Left renal pelvis (tissue), 4 donors: ENCODE results near the gene PARD3B. TPM values are rescaled to one million over a fixed set of nuclear protein-coding genes. Genes with fewer than 3 reads are reported as not detected.

Experiments used
- DNase-seq, 4 donors: peaks; one replicate each; pipeline ENCODE4 v3.0.0-alpha.2; 2013; ENCODE audit warnings: low read depth in 4 of 4, low spot score in 3 of 4
- polyA plus RNA-seq, 4 donors: library from polyadenylated mRNA; unstranded; fragments of 120-200 nt; gene quantifications; one replicate each; pipeline ENCODE4 v1.2.1, GENCODE V29; 2013; ENCODE audit not compliant: insufficient read length in 4 of 4

The PARD3B gene
- polyA plus RNA-seq, 4 donors = 22.6 to 39.0 (median 35.4) TPM

GRCh38 chr2:205565142-205565522, 1019.9 kb downstream of the PARD3B start:
- DNase-seq = no peak

GRCh38 chr2:205566606-205567168, 1021.4 kb downstream of the PARD3B start:
- no peak for DNase-seq

DNA sequence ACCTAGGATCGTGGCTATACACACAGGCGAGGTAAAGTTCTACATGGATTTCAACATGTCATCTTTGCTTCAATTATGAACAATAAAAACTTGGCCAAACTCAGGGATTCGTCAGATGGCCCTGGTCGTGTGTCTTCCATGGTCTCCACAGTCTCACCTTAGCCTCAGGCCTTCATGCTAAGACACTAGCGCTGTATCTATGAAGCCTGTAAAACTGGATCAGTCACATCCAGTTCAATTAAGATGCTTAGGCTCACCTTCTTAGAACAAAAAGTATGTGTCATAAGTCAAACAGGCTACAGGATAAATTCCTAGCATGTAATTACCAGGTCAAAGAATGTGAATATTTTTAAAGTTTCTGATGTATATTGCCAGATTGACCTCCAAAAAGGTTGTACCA, 1023.3 kb downstream of the PARD3B start:
- no peak for DNase-seq

- DNase-seq = no peak
These were observed 1025.4 kb downstream of the PARD3B start for GRCh38 chr2:205570648-205571047.

DNA sequence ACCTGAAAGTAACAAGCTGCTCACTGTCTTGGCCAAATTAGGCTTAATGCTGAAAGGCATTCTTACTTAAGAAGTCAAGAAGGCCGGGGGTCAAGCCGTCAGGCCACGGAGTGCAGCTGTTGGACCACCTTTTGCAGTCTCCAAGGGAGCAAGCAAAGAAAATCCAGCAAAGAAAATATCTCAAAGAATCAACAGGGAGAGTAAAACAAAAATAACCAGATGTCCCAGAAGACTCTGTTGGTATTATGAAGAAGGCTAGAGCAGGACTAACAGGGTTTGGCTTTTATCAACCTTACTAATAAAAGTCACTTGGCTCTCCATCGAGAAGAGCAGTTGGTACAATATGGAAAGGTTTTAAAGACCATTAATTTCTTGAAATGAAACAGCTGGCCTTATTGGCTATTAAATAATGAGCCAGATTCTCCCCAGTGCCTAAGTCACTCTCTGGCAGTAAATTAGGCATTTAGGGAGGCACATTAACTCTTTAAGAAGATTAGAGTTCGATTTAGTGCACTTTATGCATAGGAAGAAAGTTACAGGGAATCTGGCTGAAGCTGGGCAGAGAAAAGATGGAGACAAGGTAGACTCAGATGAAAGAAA, 1026.2 kb downstream of the PARD3B start:
- DNase-seq = no peak

DNA sequence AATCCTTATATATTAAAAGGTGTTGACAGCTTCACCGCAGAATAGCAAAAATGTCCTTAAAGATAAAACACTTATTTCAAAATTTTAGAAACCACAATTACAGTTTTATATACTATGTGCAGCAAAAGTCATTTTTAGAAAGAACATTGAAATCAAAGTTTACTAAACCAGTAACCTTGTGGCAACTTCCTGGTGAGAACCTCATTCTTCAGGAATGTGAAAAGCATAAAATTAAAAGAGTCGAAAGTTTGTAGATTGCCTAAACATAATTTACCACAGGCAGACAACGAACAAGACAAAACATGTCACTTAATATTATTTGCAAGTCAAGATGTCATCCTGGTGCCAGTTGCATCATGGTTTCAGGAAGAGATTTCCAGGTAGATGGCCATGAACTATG, 1028.7 kb downstream of the PARD3B start:
- DNase-seq = no peak

- DNase-seq = no peak
These were observed 1034.1 kb downstream of the PARD3B start for GRCh38 chr2:205579335-205579734.

DNA sequence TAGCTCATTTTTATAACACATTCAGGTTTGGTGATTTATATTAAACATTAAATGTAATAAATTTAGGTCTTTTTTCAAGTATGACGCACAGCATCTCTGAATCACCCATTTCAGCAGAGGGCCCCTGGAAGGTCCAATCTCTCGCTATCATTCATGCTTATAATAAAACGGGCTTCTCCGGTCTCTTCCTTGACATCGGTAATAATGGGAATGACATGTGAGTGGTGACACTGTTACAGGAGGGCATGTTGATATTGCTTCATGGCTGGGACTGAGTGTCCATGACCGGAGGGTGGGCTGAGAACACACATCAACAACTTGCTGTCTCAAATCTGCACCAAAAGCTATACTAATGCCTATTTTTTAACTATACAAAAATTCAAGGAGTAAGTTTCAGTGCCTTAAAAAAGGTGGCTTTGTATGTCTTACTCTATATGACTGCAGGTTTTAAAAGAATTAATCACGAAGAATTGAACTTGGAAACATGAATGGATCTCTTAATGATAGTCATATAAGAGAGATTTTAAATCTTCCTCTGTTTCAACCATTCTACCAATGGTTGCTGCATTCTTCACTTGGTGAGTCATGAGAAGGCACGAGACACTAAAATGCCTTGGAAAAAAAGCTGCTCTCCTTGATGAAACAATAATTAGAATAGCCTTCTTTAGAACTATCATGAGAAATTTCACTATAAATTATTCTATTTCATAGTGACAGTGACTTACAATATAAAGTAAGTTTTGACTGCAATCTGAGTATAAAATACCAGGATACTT, 1035.1 kb downstream of the PARD3B start:
- DNase-seq = no peak

- no peak for DNase-seq
These were observed 1037.1 kb downstream of the PARD3B start for GRCh38 chr2:205582366-205582765.

- DNase-seq = peak; percentile 26 to 47 (median 38)
These were observed 1040.4 kb downstream of the PARD3B start for GRCh38 chr2:205585449-205586383.

- no peak for DNase-seq
These were observed 1041.4 kb downstream of the PARD3B start for GRCh38 chr2:205586626-205587025.

GRCh38 chr2:205589479-205589878, 1044.2 kb downstream of the PARD3B start:
- DNase-seq = no peak

DNA sequence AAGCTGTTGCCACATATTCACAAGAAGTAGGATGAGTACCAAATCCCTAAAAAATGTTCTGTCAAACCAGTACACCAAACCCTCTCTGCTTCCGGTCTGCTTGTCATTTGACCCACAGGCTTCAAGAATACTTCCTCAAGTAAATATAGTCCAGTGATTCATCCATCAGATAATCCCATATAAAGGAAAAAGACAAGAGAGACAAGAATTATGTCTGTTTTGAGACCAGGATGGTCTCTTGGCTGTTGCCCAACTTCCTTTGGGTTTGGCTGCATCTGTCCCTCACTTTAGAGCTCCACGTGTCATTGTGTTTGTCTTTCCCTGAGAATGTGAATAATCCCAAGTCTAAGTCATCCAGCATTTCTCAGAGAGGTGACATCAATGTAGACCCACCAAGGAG, 1045.5 kb downstream of the PARD3B start:
- no peak for DNase-seq

GRCh38 chr2:205593891-205594290, 1048.6 kb downstream of the PARD3B start:
- DNase-seq = no peak

GRCh38 chr2:205596581-205596980, 1051.3 kb downstream of the PARD3B start:
- DNase-seq = no peak

GRCh38 chr2:205605638-205606304, 1060.5 kb downstream of the PARD3B start:
- no peak for DNase-seq

- no peak for DNase-seq
These were observed 1061.9 kb downstream of the PARD3B start for GRCh38 chr2:205607146-205607545.

GRCh38 chr2:205609113-205609512, 1063.8 kb downstream of the PARD3B start:
- DNase-seq = no peak

DNA sequence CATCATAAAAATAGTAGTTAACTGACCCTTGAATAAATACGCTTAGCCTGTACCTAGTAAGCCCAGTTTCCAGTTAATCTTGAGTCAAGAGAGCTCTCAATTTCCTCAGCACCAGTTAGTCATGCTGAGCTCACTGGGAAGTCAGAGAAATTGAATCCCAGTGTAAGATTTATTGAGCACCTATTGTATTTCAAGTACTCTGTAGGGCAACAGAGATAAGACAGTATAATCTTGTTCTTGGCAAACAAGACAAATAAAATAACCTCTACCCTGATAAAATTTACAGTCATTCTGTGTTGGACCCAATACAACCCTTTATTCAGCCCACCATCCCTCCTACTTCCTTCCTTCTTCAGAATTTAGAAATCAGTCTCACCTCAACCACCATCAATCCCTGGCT, 1065.2 kb downstream of the PARD3B start:
- no peak for DNase-seq

DNA sequence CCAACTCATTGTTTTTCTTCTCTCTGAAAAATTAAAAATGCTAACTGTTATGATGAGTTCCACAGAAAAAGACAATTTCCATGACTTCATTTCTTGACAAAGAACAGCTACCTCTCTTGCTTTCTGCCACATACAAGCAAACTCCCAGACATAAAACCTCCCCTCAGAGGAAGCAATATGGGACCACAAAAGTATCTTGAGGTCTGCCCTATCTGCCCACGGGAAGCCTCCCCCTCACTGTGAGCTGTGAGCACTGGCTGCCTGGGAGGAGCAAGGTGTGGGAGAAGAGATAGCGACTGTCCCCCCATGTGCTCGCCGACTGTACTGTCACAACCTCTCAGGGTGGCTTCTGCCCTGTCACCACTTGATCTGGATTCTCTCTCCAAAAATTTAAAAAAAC, 1067.4 kb downstream of the PARD3B start:
- DNase-seq = no peak
